ENCODE measurements around the gene C20orf141.

C20orf141 gene

DNA sequence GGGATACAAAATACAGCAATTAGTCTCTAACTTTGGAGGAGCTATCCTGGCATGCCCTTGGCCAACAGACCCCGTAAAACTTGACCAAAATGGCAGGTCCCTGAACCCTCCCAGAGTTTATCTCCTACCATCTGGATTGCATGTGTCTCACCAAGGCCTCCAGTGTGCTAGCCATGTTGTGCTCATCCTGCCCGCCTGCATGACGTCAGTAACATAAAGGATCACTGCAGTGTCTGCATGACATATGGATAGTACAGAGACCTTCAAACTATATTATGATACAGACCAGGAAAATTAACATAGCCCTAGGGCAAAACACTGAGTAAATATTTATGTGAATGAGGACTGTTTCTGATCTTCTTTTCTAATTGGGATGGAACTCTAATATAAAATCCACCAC lies 39.6 kb upstream of the C20orf141 start:
- TF ChIP-seq, protein P1, sequence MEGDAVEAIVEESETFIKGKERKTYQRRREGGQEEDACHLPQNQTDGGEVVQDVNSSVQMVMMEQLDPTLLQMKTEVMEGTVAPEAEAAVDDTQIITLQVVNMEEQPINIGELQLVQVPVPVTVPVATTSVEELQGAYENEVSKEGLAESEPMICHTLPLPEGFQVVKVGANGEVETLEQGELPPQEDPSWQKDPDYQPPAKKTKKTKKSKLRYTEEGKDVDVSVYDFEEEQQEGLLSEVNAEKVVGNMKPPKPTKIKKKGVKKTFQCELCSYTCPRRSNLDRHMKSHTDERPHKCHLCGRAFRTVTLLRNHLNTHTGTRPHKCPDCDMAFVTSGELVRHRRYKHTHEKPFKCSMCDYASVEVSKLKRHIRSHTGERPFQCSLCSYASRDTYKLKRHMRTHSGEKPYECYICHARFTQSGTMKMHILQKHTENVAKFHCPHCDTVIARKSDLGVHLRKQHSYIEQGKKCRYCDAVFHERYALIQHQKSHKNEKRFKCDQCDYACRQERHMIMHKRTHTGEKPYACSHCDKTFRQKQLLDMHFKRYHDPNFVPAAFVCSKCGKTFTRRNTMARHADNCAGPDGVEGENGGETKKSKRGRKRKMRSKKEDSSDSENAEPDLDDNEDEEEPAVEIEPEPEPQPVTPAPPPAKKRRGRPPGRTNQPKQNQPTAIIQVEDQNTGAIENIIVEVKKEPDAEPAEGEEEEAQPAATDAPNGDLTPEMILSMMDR (conservative IDR thresholded peaks at IDR 0.05; ENCODE audit: control insufficient read depth, insufficient read depth, low read depth, low read length), result no peak
- H3K4me3 ChIP-seq (ENCODE audit: control insufficient read depth, low read depth, low read length), result no peak overlapping the region
- peak; percentile 49 for DNase-seq (ENCODE audit: low read depth)

DNA sequence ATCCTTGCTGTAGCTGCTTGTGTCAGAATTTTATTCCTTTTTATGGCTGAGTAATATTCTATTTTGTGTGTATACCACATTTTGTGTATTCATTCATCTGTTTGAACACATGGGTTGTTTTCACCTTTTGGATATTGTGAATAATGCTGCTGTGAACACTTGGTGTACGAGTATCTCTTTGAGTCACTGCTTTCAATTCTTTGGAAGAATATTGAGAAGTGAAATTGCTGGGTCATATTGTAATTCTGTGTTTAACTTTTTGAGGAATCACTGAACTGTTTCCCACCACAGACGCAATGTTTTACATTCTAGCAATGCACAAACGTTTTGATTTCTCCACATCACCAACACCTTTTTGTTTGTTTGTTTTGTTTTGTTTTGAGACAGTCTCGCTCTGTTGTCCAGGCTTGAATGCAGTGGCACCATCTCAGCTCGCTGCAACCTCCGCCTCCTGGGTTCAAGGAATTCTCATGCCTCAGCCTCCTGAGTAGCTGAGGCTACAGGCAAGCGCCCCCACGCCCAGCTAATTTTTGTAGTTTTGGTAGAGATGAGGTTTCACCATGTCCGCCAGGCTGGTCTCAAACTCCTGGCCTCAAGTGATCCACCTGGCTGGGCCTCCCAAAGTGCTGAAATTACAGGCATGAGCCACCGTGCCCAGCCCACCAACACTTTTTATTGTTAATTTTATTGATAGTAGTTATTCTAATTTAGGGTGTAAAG lies 36.0 kb upstream of the C20orf141 start:
- no peak overlapping the region for H3K4me3 ChIP-seq (ENCODE audit: control insufficient read depth, low read depth, low read length)
- DNase-seq (ENCODE audit: low read depth), result no peak
- TF ChIP-seq, protein P1 (conservative IDR thresholded peaks at IDR 0.05; ENCODE audit: control insufficient read depth, insufficient read depth, low read depth, low read length), result no peak

DNA sequence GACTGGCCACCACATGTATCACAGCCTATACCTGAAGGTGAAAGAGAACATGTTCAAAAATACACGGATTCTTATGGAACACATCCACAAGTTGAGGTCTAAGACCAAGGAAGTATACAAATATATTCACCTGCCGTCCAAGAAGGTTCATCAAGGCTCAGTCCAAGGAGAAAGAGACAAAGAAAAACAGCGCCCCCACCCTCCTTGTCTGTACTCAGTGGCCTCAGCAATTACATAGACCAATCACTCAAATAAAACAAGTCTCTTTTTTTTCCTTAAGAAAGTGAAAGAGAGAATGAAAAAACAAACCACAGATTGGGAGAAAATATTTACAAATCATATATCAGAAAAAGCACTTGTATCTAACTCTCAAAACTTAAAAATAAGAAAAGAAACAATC lies 33.8 kb upstream of the C20orf141 start:
- no peak overlapping the region for H3K4me3 ChIP-seq (ENCODE audit: control insufficient read depth, low read depth, low read length)
- no peak for DNase-seq (ENCODE audit: low read depth)

DNA sequence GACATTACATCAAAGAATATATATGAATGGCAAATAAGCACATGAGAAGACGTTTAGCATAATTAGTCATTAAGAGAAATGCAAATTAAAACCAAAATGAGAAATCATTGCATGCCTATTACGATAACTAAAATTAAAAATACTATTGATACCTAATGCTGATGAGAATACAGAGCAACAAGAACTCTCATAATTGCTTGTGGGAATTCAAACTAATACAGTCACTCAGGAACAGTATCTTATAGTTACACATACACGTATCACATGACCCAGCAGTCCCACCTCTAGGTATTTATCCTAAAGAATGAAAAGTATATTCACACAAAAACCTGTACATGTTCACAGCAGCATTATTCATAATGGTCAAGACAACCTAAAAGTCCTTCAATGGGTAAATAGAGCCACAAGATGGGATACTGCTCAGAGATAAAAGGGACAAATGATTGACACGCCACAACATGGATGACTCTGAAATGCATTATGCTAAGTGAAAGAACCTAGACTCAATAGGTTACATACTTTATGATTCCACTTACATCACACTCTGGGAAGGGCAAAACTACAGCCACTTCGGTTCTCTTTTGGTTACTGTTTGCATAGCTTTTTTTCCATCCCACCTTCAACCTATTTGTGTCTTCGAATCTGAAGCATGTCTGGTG lies 30.8 kb upstream of the C20orf141 start:
- TF ChIP-seq, protein P1 (conservative IDR thresholded peaks at IDR 0.05; ENCODE audit: control insufficient read depth, insufficient read depth, low read depth, low read length), result no peak
- H3K4me3 ChIP-seq (ENCODE audit: control insufficient read depth, low read depth, low read length), result no peak overlapping the region
- no peak for DNase-seq (ENCODE audit: low read depth)

More for the DNA sequence above, 33.8 kb upstream of the C20orf141 start:
- TF ChIP-seq, protein P1 (conservative IDR thresholded peaks at IDR 0.05; ENCODE audit: control insufficient read depth, insufficient read depth, low read depth, low read length), result no peak

DNA sequence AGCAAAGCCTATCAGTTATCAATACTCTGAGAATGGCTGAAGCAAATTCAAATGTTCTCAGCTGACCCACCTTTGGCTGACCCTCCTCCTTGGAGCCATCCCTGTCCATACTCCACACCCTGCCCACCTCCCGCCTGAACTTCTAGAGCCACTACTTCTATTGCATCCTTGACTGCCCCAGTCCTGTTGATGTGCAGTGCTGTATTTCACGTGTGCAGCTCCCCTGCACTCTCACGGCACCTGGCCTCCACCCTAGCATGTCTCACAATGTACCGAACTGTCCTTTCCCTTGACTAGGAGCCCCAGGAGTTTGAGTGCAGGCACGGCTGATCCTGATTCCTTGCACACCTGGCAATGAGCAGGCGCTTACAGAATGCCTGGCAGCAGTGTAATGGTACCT lies 21.3 kb upstream of the C20orf141 start:
- TF ChIP-seq, protein P1 (conservative IDR thresholded peaks at IDR 0.05; ENCODE audit: control insufficient read depth, insufficient read depth, low read depth, low read length), result no peak
- DNase-seq (ENCODE audit: low read depth), result no peak
- no peak overlapping the region for H3K4me3 ChIP-seq (ENCODE audit: control insufficient read depth, low read depth, low read length)

DNA sequence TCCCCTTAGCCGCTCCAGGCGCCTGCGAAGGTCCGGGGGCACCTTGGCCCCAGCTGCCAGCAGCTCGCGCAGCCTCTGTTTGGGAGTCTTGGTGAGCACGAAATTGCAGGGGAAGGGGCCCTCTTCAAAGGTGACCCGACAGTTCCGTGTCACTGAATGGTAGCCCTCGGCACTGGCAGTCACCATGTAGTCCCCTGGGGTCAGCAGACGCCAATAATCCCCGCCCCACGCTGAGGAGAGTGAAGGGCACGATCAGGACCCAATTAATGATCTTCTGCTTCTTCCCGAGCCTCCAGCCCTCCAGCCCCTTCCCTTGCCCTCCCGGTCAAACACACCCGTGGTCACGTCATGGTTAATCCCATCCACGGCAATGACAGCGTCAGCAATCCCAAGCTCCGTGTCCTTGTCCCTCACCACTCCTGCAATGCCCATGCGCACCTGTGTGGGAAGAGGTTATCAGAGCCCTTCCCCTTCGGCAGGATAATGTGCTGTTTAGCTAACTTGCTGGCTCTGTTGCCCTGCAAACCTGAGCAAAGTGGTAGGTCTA lies 20.5 kb upstream of the C20orf141 start:
- no peak overlapping the region for H3K4me3 ChIP-seq (ENCODE audit: control insufficient read depth, low read depth, low read length)
- DNase-seq (ENCODE audit: low read depth), result no peak
- TF ChIP-seq, protein P1 (conservative IDR thresholded peaks at IDR 0.05; ENCODE audit: control insufficient read depth, insufficient read depth, low read depth, low read length), result no peak
